H1 (cell line): ENCODE data around the gene AMT. TPM values are rescaled to one million over a fixed set of nuclear protein-coding genes. Genes with fewer than 3 reads are reported as not detected.

ENCODE experiments used
- BRCA1 ChIP-seq: IDR thresholded peaks from 2 replicates; pipeline ENCODE4 v1.6.1; 2012; ENCODE audit warnings: low read depth, low read length, improper control_type of control experiment
- HDAC2 ChIP-seq, 2 experiments: fragments of 300-600 bp in 1 of 2; sonication (generic) in 1 of 2; IDR thresholded peaks; 2 replicates each; pipeline ENCODE4 v1.6.1; 2011 to 2012; ENCODE audit warnings: low read depth in 2 of 2, low read length in 2 of 2, mild to moderate bottlenecking in 2 of 2, moderate library complexity in 2 of 2, borderline replicate concordance in 1 of 2, inconsistent platforms in 1 of 2
- SRF ChIP-seq: IDR thresholded peaks from 2 replicates; pipeline ENCODE4 v1.6.1; 2011; ENCODE audit warnings: mild to moderate bottlenecking, low read depth, low read length, moderate library complexity
- TCF12 ChIP-seq: IDR thresholded peaks from 2 replicates; pipeline ENCODE4 v1.6.1; 2011; ENCODE audit warnings: low read depth, mild to moderate bottlenecking, low read length
- ZNF274 ChIP-seq: IDR thresholded peaks from 2 replicates; pipeline ENCODE4 v1.7.0; 2012; ENCODE audit warnings: low read length, borderline replicate concordance; ENCODE audit errors: extremely low read depth
- polyA plus RNA-seq, 7 experiments: library from polyadenylated mRNA; depleted of rRNA in 3 of 7; stranded (reverse) in 5 of 7; unstranded in 2 of 7; fragments of >200 nt in 5 of 7; fragments of 200-250 nt in 2 of 7; gene quantifications; 1 replicate in 5 of 7; 2 replicates in 1 of 7; 4 replicates in 1 of 7; pipeline versions ENCODE4 v1.2.1 to v1.2.3, GENCODE V29; 2011 to 2013; ENCODE audit warnings: missing spikeins in 2 of 7, mixed read lengths in 2 of 7
- total RNA-seq: library from RNA; stranded (reverse); fragmentation: NEBNext Ultra II Directional; extraction: Animal tissue kit (Norgen Biotek cat#: 25700); gene quantifications from 2 replicates; pipeline ENCODE4 v1.2.1, GENCODE V29; 2021
- TF ChIP-seq, protein P1 (sequence below): fragments of 300-600 bp; sonication (generic); IDR thresholded peaks from 2 replicates; pipeline ENCODE4 v1.7.1; 2012; ENCODE audit warnings: low read length, moderate library complexity, mild to moderate bottlenecking, inconsistent platforms; ENCODE audit not compliant: insufficient replicate concordance

The AMT gene
- total and polyA plus RNA-seq, 2 of the 8 experiments (the other 6 are each of a cell fraction or from before 2014, with no cell fraction given), result 46.5 to 92.4 TPM

DNA sequence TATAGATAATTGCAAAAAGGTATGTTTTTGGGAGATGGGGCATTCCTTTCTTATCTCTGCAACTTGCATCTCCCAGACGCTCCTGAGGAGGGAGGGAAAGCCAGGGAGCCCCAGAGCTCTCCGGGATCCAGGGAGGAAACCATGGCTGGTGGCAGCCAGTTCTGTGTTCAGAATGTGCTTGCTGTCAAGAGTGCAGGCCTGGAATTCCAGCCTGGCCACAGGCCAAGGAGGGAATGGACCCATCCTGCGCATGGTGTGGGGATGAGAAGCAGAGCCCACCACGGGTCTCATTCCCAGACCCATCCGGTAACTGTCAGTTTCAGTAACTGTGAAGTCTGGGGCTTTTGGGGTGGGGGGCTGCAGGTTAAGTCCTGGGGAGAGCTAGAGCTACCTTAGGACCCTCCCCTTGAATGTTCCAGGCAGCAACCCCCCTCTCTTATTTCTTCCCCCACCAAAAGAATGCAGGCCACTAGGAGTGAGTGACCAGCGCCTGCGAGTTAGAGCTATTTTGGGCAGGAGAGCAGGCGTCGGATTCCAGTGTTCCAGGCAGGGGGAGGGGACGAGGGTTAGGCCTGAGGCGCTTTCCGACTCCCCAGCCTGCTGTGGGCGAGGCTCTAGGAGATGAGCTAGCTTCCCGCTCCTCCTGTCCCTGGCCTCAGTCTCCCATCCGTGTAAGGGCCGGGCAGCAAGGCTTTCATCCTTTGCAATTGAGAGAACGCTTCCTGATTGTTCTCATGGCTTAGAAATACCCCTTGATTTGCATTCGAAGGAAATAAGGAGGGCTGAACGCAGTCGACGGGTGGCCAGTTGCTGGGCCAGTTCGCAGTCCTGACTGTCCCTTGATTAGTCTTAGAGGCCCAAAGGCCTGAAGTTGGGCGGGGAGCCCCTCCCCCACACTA lies 47.0 kb upstream of the AMT start (continued):
- TF ChIP-seq SRF (no peak), BRCA1 (no peak), HDAC2 (IDR thresholded peaks at IDR 0.05; ENCODE audit: borderline replicate concordance in 1 of 2, low read depth in 2 of 2, low read length in 2 of 2) (no peak), TCF12 (no peak), ZNF274 (no peak)
- TF ChIP-seq, protein P1, sequence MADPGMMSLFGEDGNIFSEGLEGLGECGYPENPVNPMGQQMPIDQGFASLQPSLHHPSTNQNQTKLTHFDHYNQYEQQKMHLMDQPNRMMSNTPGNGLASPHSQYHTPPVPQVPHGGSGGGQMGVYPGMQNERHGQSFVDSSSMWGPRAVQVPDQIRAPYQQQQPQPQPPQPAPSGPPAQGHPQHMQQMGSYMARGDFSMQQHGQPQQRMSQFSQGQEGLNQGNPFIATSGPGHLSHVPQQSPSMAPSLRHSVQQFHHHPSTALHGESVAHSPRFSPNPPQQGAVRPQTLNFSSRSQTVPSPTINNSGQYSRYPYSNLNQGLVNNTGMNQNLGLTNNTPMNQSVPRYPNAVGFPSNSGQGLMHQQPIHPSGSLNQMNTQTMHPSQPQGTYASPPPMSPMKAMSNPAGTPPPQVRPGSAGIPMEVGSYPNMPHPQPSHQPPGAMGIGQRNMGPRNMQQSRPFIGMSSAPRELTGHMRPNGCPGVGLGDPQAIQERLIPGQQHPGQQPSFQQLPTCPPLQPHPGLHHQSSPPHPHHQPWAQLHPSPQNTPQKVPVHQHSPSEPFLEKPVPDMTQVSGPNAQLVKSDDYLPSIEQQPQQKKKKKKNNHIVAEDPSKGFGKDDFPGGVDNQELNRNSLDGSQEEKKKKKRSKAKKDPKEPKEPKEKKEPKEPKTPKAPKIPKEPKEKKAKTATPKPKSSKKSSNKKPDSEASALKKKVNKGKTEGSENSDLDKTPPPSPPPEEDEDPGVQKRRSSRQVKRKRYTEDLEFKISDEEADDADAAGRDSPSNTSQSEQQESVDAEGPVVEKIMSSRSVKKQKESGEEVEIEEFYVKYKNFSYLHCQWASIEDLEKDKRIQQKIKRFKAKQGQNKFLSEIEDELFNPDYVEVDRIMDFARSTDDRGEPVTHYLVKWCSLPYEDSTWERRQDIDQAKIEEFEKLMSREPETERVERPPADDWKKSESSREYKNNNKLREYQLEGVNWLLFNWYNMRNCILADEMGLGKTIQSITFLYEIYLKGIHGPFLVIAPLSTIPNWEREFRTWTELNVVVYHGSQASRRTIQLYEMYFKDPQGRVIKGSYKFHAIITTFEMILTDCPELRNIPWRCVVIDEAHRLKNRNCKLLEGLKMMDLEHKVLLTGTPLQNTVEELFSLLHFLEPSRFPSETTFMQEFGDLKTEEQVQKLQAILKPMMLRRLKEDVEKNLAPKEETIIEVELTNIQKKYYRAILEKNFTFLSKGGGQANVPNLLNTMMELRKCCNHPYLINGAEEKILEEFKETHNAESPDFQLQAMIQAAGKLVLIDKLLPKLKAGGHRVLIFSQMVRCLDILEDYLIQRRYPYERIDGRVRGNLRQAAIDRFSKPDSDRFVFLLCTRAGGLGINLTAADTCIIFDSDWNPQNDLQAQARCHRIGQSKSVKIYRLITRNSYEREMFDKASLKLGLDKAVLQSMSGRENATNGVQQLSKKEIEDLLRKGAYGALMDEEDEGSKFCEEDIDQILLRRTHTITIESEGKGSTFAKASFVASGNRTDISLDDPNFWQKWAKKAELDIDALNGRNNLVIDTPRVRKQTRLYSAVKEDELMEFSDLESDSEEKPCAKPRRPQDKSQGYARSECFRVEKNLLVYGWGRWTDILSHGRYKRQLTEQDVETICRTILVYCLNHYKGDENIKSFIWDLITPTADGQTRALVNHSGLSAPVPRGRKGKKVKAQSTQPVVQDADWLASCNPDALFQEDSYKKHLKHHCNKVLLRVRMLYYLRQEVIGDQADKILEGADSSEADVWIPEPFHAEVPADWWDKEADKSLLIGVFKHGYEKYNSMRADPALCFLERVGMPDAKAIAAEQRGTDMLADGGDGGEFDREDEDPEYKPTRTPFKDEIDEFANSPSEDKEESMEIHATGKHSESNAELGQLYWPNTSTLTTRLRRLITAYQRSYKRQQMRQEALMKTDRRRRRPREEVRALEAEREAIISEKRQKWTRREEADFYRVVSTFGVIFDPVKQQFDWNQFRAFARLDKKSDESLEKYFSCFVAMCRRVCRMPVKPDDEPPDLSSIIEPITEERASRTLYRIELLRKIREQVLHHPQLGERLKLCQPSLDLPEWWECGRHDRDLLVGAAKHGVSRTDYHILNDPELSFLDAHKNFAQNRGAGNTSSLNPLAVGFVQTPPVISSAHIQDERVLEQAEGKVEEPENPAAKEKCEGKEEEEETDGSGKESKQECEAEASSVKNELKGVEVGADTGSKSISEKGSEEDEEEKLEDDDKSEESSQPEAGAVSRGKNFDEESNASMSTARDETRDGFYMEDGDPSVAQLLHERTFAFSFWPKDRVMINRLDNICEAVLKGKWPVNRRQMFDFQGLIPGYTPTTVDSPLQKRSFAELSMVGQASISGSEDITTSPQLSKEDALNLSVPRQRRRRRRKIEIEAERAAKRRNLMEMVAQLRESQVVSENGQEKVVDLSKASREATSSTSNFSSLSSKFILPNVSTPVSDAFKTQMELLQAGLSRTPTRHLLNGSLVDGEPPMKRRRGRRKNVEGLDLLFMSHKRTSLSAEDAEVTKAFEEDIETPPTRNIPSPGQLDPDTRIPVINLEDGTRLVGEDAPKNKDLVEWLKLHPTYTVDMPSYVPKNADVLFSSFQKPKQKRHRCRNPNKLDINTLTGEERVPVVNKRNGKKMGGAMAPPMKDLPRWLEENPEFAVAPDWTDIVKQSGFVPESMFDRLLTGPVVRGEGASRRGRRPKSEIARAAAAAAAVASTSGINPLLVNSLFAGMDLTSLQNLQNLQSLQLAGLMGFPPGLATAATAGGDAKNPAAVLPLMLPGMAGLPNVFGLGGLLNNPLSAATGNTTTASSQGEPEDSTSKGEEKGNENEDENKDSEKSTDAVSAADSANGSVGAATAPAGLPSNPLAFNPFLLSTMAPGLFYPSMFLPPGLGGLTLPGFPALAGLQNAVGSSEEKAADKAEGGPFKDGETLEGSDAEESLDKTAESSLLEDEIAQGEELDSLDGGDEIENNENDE, result no peak
